ENCODE data around the gene PTCRA.
"Not testable (repeated sequence)": the region's sequence is repeated elsewhere in the genome, so short reads cannot be mapped to it uniquely, and the experiment has no call there.

The PTCRA gene

DNA sequence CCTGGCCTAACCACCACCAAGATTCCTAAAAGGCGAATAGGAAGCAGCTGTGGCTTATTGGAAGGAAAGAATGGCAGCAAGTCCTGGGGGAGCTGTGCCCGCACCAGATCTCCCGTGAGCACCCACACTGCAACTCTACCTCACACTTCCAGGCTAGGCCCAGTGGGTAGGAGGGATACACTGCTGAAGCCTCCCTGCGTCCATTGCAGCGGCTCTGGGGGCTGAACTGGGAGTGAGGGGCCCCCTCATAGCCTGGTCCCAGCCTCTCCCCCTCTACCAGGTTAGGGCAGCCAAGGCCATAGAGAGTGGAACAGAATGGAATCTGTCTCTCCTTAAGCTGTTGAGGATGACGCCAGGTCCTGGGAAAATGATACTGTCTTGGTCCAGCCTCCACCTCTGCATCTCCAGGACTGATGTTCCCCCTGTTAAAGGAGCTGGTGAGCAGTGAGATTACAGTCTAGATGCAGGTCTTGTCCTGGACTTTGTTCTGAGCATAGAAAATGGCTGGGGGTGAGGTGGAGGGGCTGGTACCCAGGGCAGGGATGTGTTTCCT, 24.7 kb downstream of the PTCRA start:
- no peak for DNase-seq (ENCODE audit: low spot score)

DNA sequence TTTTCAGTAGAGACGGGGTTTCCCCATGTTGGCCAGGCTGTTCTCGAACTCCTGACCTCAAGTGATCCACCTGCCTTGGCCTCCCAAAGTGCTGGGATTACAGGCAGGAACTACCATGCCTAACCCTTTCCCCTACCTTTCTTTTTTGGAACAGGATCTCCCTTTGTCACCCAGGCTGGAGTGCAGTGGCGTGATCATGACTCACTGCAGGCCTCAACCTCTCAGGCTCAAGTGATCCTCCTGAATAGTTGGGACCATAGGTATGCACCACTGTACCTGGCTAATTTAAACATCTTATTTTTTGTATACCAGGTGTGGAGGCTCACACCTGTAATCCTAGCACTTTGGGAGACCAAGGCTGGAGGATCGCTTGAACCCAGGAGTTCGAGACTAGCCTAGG, 25.5 kb downstream of the PTCRA start:
- not testable (repeated sequence) for DNase-seq (ENCODE audit: low spot score)

DNA sequence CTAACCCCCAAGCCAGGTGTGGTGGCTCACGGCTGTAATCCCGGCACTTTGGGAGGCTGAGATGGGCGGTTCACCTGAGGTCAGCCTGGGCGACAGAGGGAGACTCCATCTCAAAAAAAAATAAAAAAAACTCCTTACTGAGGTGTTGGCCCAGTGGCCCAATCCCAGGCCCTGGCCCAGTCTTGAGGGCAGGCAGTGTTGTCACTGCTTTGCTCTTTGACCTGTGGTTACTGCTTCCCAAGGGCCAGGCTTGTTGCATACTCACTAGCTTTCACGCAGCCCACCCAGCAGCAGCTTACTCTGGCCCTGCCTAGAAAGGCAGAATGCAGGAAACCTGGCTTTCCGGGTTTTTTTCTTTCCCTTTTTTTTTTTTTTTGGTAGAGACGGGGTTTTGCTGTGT, 26.6 kb downstream of the PTCRA start:
- DNase-seq (ENCODE audit: low spot score), result no peak

DNA sequence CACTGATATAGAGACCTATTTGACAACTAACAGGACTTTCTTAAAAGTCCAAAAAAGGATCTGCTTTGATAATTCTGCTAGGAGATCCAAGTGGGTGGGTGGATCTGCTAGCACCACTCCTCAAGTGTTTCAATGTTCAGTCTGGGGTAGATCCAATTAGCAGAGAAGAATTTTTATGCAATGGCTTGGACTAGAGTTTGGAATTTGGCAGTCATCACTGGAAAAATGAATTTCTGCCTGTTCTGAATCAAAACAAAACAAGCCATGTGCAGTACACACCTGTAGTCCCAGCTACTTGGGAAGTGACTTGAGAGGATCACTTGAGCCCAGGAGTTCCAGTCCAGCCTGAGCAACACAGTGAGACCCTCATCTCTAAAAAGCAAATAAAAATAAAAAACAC, 32.1 kb downstream of the PTCRA start:
- DNase-seq (ENCODE audit: low spot score), result no peak

DNA sequence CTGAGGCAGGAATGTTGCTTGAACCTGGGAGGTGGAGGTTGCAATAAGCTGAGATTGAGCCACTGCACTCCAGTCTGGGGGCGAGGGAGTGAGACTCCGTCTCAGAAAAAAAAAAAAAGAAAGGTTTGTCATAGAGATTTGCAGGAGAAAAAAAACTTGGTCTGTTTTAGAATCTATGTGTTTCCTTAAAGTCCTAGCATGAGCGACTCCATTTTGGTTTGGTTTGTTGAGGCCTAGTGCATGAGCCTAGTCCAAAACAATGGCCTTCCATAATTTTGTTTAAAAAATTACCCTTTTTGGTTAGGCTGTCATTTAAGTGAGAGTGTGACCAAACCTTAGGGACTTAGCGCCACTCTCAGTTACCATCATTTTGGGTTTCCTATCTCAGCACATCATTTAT, 36.5 kb downstream of the PTCRA start:
- DNase-seq (ENCODE audit: low spot score), result no peak

DNA sequence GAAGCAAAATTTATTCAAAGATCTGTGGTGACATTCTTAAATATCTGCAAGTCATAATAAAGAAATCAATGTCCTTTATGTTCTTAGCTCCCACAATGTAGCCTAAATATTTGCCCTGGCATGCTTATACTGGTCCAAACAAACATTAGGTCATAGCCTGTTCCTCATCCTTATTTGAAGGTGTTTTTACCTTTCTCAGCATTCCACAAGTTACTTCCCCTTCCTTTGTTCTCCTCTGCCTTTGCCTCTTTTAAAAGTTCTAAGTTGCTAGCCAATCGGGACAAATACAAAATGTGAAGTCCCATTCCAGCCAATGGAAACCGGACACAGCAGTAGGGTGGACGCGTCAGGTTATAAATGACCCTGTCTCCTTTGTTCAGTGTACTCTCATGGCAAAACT, 38.6 kb downstream of the PTCRA start:
- not testable (repeated sequence) for DNase-seq (ENCODE audit: low spot score)

DNA sequence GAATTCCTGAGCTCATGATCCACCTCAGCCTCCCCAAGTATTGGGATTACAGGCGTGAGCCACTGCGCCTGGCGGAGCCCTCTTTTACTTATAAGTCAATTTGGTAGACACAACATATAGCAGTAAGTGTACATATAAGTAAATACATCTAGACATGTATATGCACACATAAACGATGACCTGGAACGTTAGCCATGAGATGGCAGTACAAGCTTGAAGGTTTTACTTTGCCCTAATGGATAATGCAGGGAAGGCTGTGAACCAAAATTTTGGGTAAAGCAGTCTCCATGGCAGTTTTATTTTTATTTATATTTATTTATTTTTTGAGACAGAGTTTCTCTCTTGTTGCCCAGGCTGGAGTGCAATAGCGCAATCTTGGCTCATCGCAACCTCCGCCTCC, 42.3 kb downstream of the PTCRA start:
- DNase-seq (ENCODE audit: low spot score), result no peak

DNA sequence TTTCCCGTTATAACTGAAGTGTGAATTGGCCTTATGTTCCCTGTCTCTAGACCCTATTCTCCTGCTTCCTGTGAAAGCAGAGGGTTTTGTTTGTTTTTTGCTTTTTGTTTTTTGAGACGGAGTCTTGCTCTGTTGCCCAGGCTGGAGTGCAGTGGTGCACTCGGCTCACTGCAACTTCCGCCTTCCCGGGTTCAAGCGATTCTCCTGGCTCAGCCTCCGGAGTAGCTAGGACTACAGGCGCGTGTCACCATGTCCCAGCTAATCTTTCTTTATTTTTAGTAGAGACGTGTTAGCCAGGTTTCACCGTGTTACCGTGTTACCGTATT, 44.0 kb downstream of the PTCRA start:
- DNase-seq (ENCODE audit: low spot score), result no peak

DNA sequence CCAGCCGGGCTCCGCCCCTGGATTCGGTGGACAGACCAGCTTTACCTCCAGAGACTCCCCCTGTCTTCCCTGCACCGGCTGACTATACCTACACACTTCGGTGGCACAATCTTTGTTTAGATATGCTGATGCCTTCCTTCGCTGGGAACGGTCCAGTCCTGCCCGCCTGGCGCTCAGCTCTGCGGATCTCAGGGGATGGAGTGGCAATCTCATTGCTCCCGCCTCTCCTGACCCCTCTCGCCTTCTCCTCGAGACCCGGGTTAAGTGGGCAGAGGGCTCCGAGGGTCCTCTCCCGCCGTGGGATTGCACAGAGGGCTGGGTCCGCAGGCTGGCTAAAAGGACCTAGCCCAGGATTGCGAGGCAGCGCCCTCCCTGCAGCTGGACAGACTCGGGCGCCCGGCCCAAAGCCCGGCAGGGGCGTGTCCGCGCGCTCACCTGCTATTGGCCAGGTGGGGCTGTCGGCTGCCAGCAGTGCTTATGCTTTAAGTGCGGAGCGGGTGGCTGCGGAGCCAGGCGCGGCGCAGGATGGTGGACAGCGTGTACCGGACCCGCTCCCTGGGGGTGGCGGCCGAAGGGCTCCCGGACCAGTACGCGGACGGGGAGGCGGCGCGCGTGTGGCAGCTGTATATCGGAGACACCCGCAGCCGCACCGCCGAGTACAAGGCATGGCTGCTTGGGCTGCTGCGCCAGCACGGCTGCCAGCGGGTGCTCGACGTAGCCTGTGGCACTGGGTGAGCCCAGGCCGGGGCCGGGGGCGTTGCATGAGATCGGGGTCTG, 44.6 kb downstream of the PTCRA start, which contains the start of gene GNMT:
Gene GNMT, plus strand, starts transcription at position 512 of the 777 bp plus-strand sequence. Its CDS starts 14 bp downstream, at position 526.
- peak; percentile 78 for DNase-seq (ENCODE audit: low spot score)

DNA sequence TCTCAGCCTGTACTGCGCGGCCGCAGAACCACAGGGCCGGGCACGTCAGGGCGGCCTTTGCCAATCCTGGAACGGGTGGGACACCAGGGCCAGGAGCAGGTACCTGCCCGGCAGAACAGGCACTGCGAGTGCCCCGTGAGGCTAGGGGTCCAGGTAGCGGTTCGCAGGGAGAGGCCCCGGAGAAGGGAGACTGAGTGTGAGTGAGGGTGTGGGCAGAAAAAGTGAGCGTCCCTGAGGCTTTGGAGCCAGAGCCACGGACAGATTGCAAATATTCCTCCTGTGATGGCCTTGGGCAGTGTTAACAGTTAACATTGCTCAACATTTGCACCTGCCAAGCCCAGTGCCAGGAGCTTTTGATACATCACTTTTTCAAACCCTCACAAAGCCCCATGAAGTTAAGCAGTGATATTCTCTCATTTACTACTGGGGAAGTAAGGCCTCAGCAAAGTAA, 45.2 kb downstream of the PTCRA start:
- no peak for DNase-seq (ENCODE audit: low spot score)

DNA sequence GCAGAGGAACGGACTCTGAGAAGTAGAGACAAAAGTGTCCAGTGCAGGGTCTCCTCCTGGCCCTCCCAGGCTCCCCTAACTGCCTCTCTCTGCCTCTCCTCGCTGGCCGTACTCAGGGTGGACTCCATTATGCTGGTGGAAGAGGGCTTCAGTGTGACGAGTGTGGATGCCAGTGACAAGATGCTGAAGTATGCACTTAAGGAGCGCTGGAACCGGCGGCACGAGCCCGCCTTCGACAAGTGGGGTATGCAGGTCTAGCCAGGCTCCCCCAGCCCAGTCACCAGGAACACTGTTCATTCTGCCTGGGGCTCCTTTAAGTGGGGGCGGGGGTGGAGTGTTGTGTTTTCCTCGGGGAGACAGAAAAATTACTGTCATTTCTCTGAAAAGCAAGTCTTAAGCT, 46.2 kb downstream of the PTCRA start:
- DNase-seq (ENCODE audit: low spot score), result no peak

DNA sequence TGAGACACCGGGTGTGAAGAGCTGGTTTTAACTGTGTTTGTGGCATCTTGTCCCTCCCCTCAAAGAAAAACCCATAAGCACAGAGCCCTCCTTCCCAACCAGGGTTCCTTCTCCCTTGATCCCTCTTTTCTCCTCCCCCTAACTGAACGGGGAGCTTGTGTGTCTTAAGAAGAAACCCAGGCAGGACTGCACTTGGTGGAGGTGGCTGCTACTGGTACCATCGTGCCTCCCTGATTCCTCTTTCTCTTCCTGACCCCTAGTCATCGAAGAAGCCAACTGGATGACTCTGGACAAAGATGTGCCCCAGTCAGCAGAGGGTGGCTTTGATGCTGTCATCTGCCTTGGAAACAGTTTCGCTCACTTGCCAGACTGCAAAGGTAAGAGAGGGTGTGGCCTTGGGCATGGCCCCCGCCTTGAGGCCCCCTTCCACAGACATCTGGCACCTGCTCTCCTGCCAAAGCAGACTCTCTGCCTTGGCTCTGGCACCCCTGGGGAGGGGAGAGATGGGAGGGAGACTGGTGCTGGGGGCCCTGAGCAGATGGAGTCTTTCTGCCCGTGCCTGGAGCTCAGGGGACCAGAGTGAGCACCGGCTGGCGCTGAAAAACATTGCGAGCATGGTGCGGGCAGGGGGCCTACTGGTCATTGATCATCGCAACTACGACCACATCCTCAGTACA, 46.8 kb downstream of the PTCRA start:
- DNase-seq (ENCODE audit: low spot score), result no peak

DNA sequence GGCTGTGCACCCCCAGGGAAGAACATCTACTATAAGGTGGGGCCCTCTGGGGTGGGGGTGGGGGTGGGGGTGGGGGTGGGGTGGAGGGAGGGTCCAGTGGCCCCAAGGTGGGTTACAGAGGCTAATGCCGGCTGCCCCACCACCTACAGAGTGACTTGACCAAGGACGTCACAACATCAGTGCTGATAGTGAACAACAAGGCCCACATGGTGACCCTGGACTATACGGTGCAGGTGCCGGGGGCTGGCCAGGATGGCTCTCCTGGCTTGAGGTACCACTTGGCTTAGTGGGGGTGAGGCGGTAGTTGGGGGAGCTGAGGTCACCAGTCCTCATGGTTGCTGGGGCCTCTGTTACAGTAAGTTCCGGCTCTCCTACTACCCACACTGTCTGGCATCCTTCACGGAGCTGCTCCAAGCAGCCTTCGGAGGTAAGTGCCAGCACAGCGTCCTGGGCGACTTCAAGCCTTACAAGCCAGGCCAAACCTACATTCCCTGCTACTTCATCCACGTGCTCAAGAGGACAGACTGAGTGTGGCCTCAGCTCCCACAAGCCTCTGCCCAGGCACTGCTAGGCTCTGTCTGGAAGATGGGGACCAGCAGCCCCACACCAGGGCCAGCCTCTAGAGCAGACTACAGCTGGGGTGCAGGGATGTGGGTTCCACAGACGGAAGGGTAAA, 47.5 kb downstream of the PTCRA start:
- DNase-seq (ENCODE audit: low spot score), result no peak

DNA sequence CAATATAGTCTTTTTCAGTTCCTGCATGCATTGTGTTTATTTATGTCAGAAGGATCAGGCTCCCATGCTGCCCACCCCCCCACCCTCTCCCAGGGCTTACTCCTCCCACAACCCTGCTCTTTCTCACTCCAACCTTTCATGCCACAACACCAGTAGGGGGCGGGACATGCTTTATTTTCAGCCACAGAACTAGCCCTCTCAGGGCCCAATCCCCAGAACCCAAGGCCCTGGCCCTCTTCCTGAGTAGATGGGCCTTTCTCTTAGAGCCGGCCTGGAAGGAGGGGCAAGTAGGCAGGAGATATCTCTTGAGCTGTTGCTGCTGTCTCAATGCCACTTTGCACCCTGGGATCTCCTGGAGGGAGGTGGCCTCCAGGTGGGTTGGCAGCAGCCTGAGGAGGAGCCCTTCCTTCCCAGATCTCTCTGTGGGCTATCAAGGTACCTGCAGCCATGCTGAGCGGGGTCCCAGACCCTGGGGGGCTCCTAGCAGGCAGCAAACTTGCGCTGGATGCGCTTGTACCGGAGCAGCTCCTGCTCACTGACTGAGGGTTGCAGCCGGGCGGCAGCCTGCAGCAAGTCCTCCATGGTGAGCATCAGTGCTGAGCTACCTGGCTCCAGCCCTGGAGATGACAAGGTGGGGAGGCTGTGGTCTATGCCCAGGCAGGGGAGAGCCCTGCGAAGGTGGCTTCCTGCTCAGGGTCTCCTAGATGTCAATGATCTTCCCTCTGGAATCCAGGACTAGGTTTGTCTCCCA, 48.2 kb downstream of the PTCRA start:
- peak; percentile 75 for DNase-seq (ENCODE audit: low spot score)

DNA sequence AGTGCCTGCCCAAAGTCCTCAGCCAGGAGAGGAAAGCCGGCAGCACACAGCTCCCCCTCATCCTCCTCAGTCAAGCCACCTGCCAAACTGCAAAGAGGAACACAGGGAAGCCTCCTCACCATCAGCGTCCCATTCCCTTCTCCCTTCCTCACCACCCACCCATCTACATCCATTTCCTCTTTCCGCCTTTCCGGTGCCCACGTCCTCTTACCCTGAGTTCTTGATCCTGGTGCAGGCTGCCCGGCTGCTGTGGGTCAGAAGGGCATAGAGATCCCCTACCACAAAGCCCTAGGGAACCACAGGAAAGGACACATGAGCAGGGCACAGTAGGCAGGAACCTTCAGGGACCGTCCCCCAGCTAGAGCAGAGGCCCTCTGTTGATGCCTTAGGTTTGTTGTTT, 50.7 kb downstream of the PTCRA start:
- DNase-seq (ENCODE audit: low spot score), result no peak

DNA sequence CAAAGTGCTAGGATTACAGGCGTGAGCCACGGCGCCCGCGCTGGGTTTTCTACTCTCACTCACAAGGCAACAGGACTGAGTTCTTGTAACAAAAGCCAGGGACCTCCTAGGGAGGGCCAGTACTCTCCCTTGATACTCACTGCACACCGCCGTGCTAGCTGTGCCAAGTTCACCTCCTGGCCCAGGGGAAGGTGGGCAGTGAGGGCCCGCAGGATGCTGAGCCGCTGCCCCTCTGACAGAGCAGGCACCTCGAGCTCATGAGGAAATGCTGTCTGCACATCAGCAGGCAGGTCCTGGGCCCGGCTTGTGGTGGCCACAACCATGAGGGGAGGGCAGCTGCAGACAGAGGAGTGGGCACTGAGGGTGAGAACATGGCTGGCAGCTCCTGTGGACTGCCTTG, 51.4 kb downstream of the PTCRA start:
- no peak for DNase-seq (ENCODE audit: low spot score)

DNA sequence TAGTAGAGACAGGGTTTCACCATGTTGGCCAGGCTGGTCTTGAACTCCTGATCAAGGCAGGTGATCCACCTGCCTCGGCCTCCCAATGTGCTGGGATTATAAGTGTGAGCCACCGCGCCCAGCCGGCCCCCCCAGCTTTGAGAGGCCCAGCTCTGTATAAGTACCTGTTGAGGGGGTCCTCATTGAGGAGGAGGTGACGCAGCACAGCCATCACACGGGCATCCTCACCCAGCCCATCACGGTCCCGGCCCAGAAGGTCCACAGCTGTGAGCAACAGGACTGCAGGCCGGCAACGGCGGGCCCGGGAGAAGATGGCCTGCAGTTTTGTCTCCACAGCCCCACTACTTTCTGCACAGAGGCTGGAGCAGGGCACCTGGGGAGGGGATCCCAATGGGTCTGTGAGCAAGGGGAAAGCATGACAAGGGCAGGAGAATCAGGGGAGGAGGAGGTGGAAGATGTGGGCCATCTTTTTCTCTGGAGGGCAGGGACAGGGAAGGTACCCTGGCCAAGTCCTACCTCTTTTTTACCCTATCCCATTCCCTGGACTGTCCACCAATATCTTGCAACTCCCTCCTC, 52.4 kb downstream of the PTCRA start:
- DNase-seq (ENCODE audit: low spot score), result no peak

DNA sequence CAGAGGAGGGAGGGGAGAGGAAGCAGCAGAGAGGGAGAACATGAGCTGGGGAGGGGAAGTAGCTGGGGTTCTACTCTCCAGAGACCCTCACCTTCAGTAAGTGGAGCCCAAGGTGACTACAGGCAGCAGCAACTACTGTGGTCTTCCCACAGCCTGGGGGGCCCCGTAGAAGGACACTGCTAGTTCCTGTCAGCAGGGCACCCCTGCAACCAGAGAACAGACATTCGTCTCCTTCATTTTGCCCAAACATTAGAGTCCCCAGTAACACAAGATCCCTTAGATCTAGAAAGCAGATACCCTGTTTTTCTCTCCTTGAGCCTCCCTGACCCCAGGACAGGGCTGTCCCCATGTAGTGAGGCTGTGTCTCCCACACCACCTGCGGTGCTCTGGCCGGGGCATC, 52.9 kb downstream of the PTCRA start:
- no peak for DNase-seq (ENCODE audit: low spot score)

DNA sequence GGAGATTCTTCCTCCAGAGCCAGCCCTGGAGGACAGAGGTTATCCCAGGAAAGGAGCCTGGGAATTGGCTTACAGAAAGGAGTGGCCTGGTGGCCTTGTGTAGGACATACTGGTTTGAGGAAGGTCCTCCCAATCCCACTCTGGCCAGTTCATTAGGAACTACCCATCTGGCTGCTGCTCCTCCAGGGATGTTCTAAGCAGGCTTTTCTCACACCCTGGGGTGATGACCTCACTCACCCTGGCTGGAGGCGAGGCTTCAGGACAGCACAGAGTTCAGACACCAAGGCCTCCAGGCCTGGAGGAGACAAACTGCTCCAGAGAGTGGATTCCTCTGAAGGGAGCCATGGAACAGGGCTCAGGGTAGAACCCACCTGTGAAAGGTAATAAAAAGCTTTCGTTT, 53.6 kb downstream of the PTCRA start:
- no peak for DNase-seq (ENCODE audit: low spot score)

DNA sequence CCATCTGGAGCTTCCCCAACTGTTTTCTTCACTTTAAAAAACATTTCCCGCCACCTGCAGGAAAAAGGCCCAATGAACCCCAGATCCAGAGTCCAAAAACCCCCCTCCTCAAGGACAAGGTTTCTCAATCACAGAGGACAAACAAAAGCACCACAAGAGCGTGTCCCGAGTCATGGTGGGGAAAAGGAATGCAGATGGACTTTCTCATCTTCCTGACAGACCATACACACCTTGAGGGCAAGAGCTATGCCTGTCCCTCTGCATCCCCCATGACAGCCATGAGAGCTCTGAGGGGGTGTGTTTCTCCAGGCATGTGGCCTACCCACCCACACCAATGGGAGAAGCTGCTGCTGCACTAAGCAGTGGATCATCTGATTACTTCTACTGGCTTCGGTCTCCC, 54.1 kb downstream of the PTCRA start:
- DNase-seq (ENCODE audit: low spot score), result no peak

DNA sequence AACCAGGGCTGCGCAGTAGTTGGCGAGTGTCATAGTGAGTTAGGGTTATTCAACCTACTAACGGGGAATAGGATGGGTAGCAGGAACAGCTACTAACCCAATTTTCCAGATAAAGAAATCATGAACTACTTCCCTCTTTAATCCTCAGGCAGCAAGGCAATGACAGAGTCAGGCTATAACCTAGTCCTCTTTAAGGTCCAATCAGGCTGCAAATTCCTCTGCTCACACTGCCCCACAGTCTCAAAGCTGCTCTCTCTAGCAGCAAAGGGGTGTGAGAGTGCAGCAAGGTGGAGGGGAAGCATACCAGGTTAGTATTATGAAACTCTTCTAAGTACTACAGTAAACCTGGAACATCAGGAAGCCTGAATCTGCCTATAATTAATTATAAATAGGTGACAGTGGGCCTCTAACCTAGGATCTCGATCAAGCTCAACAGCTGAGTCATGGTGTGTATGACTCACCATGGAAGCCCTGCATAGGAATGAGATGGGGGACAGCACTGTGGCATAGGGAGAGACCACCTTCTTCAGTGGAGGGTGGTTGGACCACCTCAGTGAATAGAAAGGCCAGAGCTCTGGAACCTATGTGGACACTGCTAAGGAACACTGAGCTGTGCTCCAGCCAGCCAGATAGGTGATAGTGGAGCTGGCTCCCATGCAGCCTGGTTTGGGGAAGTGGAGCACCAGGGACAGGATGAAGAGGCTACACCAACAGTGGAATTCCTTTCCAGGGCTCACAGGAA, 55.2 kb downstream of the PTCRA start:
- DNase-seq (ENCODE audit: low spot score), result no peak

Measured in ecto neural progenitor cell (in vitro differentiated cells).